Keratinocyte (primary cell): Measurements from ENCODE around the gene NEK10. TPM values are rescaled to one million over a fixed set of nuclear protein-coding genes. Genes with fewer than 3 reads are reported as not detected.

Experiments used
- DNase-seq: peaks from one replicate; pipeline ENCODE4 v3.0.0-alpha.2; 2011; ENCODE audit warnings: low read depth, missing footprints, low spot score
- FAIRE-seq: peaks from 2 replicates; lab custom pipeline; 2011; peaks lifted over from hg19 to GRCh38; lab: Jason Lieb, UNC
- H2AFZ ChIP-seq: 2 replicates; pipeline ENCODE4 v1.6.0; 2012; ENCODE audit warnings: low read length, control low read depth, inconsistent platforms; ENCODE audit not compliant: control insufficient read depth
- H3K27ac ChIP-seq: 2 replicates; pipeline ENCODE4 v1.5.1; 2011; ENCODE audit warnings: low read length; ENCODE audit not compliant: control insufficient read depth, insufficient read depth
- H3K27me3 ChIP-seq: 3 replicates; pipeline ENCODE4 v1.6.0; 2011; ENCODE audit warnings: low read length; ENCODE audit not compliant: control insufficient read depth, insufficient read depth; ENCODE audit errors: extremely low read depth
- H3K36me3 ChIP-seq, 2 experiments: 2 replicates in 1 of 2; 3 replicates in 1 of 2; pipeline ENCODE4 v1.5.1; 2011; ENCODE audit warnings: low read length in 2 of 2, mild to moderate bottlenecking in 1 of 2; ENCODE audit not compliant: control insufficient read depth in 2 of 2, insufficient read depth in 2 of 2; ENCODE audit errors: extremely low read depth in 1 of 2
- H3K4me1 ChIP-seq: 3 replicates; pipeline ENCODE4 v1.5.1; 2011; ENCODE audit warnings: low read length; ENCODE audit not compliant: control insufficient read depth, insufficient read depth; ENCODE audit errors: extremely low read depth
- H3K4me2 ChIP-seq: 3 replicates; pipeline ENCODE4 v1.6.0; 2011; ENCODE audit warnings: low read depth, low read length; ENCODE audit not compliant: control insufficient read depth, insufficient read depth; ENCODE audit errors: extremely low read depth
- H3K4me3 ChIP-seq, 3 experiments: fragments of 200-600 bp in 1 of 3; sonication (generic) in 1 of 3; 2 replicates in 2 of 3; 3 replicates in 1 of 3; pipeline ENCODE4 v1.5.1; 2011 to 2016; ENCODE audit warnings: low read length in 3 of 3, mild to moderate bottlenecking in 3 of 3, control low read depth in 2 of 3, inconsistent platforms in 1 of 3, low read depth in 1 of 3, mixed read lengths in 1 of 3, mixed run types in 1 of 3, moderate library complexity in 1 of 3; ENCODE audit not compliant: control insufficient read depth in 2 of 3, insufficient read depth in 2 of 3; ENCODE audit errors: extremely low read depth in 1 of 3
- H3K79me2 ChIP-seq: 2 replicates; pipeline ENCODE4 v1.6.0; 2012; ENCODE audit warnings: low read length; ENCODE audit not compliant: control insufficient read depth, insufficient read depth
- H3K9ac ChIP-seq: 3 replicates; pipeline ENCODE4 v1.6.0; 2011; ENCODE audit warnings: low read length; ENCODE audit not compliant: control insufficient read depth, insufficient read depth; ENCODE audit errors: extremely low read depth
- H3K9me1 ChIP-seq: 3 replicates; pipeline ENCODE4 v1.6.0; 2011; ENCODE audit warnings: low read length; ENCODE audit not compliant: control insufficient read depth, insufficient read depth; ENCODE audit errors: extremely low read depth
- H3K9me3 ChIP-seq: 2 replicates; pipeline ENCODE4 v1.5.1; 2012; ENCODE audit warnings: low read depth, low read length; ENCODE audit not compliant: control insufficient read depth
- H4K20me1 ChIP-seq: 3 replicates; pipeline ENCODE4 v1.6.0; 2011; ENCODE audit warnings: low read length; ENCODE audit not compliant: control insufficient read depth, insufficient read depth; ENCODE audit errors: extremely low read depth
- CTCF ChIP-seq, 3 experiments: IDR thresholded peaks in 1 of 3; conservative IDR thresholded peaks in 1 of 3; optimal IDR thresholded peaks in 1 of 3; 2 replicates in 2 of 3; 3 replicates in 1 of 3; pipeline versions ENCODE3 to v1.5.1; 2011; ENCODE audit warnings: low read length in 3 of 3, mild to moderate bottlenecking in 3 of 3, moderate library complexity in 2 of 3, control low read depth in 1 of 3, inconsistent platforms in 1 of 3; ENCODE audit not compliant: insufficient read depth in 2 of 3; ENCODE audit errors: extremely low read depth in 1 of 3
- EZH2 ChIP-seq: IDR thresholded peaks from one replicate; pipeline ENCODE4 v1.6.1; 2012; ENCODE audit warnings: inconsistent platforms, mild to moderate bottlenecking, low read length, moderate library complexity
- dilution Hi-C: fragments of 300-500 bp; cut with MboI; formaldehyde crosslinking; loops from one replicate; pipeline ENCODE4 v1.7.0; 2020; ENCODE audit warnings: low sequenced_read_pairs; ENCODE audit not compliant: extremely low pct_ligation_motif_present
- polyA plus RNA-seq, 5 experiments: library from polyadenylated mRNA; depleted of rRNA in 3 of 5; stranded (reverse) in 3 of 5; stranded (forward) in 1 of 5; unstranded in 1 of 5; fragments of >200 nt; gene quantifications; 1 replicate in 1 of 5; 2 replicates in 3 of 5; 3 replicates in 1 of 5; pipeline versions ENCODE4 v1.2.1 to v1.2.3, GENCODE V29; 2011 to 2012; ENCODE audit warnings: missing spikeins in 2 of 5, low read depth in 1 of 5, low replicate concordance in 1 of 5

NEK10 gene
- polyA plus RNA-seq, 1 donor (not counting 4 experiments of a cell fraction or from before 2014, with no cell fraction given) = 0.98 TPM

- DNase-seq (no peak), FAIRE-seq (no peak)
- Histone ChIP-seq H3K79me2 (no peaks in the 10 kb centered on the region), H3K4me3 (no peak overlapping the region), H3K27ac (no peak overlapping the region), H3K27me3 (no peaks in the 10 kb centered on the region), H4K20me1 (no peaks in the 10 kb centered on the region), H3K36me3 (no peaks in the 10 kb centered on the region), H3K9me1 (no peaks in the 10 kb centered on the region), H3K4me1 (peaks cover 11% of the 10 kb centered on the region), H2AFZ (no peak overlapping the region), H3K4me2 (no peak overlapping the region), H3K9ac (no peak overlapping the region), H3K9me3 (no peaks in the 10 kb centered on the region)
- dilution Hi-C loops = no loop called here
- no peak for TF ChIP-seq EZH2
- no peak for TF ChIP-seq CTCF (optimal IDR thresholded peaks at IDR 0.05 in 1 of 3, IDR thresholded peaks at IDR 0.05 in 1 of 3, conservative IDR thresholded peaks at IDR 0.05 in 1 of 3; ENCODE audit: extremely low read depth in 1 of 3, insufficient read depth in 2 of 3, low read length in 3 of 3)
Measured at GRCh38 chr3:27220166-27220565, 149.0 kb downstream of the NEK10 start.

DNA sequence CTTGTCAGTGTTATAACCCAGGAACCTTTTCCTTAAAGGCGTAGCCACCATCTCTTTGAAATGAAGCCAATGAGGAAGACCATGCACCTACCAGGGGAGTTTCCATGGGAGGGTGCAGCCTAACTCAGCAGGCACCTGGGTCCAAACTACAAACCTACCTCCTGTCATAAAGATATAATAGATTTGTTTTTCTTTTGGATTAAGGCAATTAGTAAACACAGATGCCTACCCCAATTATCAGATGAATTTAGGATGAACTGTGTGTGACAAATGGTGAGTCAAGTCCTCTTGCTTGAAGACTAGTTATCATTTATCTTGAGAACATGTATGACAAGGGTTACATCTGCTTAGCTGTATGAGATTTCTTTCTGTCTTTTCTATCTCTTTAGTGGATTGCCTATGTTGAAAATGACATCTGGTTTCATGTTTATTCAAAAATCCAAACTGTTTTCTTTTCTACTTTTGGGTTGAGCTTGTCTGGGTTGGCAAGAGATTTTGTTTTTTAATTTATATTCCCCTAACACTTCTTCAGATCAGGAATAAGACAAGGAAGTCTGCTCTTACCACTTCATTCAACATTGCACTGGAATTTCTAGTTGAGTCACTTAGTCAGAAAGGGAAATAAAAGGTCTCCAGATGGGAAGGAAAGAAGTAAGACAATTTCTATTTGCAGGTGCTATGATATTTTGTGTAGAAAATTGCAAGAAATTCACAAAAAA is 149.9 kb downstream of the NEK10 start:
- no peaks in the 10 kb centered on the region for H3K36me3 ChIP-seq
- H2AFZ ChIP-seq = no peak overlapping the region
- no peak overlapping the region for H3K27ac ChIP-seq
- DNase-seq (no peak), FAIRE-seq (no peak)
- H3K9ac ChIP-seq = no peak overlapping the region
- no peak overlapping the region for H3K4me3 ChIP-seq
- peaks cover 11% of the 10 kb centered on the region for H3K4me1 ChIP-seq
- dilution Hi-C loops = no loop called here
- H3K4me2 ChIP-seq = no peak overlapping the region
- H3K9me3 ChIP-seq = no peaks in the 10 kb centered on the region
- TF ChIP-seq EZH2 (no peak), CTCF (optimal IDR thresholded peaks at IDR 0.05 in 1 of 3, IDR thresholded peaks at IDR 0.05 in 1 of 3, conservative IDR thresholded peaks at IDR 0.05 in 1 of 3; ENCODE audit: extremely low read depth in 1 of 3, insufficient read depth in 2 of 3, low read length in 3 of 3) (no peak)
- no peaks in the 10 kb centered on the region for H3K27me3 ChIP-seq
- no peaks in the 10 kb centered on the region for H3K9me1 ChIP-seq
- no peaks in the 10 kb centered on the region for H3K79me2 ChIP-seq
- no peaks in the 10 kb centered on the region for H4K20me1 ChIP-seq
